ENCODE measurements around the gene FOXG1.

Gene FOXG1

DNA sequence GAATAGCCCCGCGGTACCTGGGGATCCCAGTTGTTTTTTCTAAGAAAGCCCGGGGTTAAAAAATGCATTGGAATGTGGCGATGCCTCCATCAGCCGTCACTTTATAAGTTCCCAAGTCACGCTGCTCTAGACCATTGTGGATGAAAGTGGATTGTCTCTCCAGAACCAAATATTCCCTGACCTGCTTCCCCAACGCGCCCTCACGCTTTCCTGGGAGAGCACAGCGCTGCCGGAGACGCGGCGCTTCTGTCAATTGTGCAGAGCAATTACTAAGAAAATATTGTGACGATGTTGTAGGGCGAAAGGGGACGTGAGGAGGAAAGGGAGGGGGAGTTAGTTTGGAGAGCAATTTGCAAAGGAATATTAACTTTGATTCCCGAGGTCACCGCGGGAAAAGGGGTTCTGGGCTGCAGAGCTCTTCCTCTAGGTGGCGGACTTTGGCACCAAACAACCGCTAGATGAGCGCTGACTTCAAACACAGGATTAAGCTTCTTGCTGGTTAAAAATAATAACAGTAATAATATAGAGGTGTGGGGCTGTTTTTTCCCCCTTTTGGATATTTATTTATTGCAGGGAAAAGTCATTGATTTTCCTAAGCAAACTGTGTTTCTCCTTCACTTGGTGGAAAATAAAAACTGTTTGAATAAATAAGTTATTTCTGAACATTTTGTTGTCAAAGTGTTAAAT lies 9.6 kb upstream of the FOXG1 start:
- DNase-seq (ENCODE audit: low read depth, low spot score): peak; percentile 71
- in situ Hi-C loops (cut with HindIII; ENCODE audit: low sequenced_read_pairs): no loop called here
- no peak overlapping the region for H3K4me3 ChIP-seq (ENCODE audit: low read depth, low read length)

DNA sequence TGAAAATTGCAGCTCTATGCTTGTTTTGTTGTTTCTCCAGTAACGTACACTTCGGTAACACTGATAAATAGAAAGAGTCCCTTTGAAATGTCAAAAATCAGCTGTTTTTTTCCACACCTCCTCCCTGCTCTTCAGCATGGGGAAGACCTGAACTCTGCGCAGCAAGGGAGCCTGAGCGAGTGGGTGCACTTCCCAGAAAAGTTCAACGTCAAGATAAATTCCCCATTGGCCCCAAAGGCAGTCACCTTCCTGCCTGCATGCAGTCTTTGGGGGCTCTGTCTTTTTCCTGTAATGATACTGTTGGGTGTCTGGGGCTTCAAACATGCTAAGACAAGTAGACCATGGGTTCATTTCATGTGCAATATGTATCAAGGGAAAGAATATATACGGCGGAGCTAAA lies 8.8 kb upstream of the FOXG1 start:
- no peak for DNase-seq (ENCODE audit: low read depth, low spot score)
- TF ChIP-seq, protein P1, sequence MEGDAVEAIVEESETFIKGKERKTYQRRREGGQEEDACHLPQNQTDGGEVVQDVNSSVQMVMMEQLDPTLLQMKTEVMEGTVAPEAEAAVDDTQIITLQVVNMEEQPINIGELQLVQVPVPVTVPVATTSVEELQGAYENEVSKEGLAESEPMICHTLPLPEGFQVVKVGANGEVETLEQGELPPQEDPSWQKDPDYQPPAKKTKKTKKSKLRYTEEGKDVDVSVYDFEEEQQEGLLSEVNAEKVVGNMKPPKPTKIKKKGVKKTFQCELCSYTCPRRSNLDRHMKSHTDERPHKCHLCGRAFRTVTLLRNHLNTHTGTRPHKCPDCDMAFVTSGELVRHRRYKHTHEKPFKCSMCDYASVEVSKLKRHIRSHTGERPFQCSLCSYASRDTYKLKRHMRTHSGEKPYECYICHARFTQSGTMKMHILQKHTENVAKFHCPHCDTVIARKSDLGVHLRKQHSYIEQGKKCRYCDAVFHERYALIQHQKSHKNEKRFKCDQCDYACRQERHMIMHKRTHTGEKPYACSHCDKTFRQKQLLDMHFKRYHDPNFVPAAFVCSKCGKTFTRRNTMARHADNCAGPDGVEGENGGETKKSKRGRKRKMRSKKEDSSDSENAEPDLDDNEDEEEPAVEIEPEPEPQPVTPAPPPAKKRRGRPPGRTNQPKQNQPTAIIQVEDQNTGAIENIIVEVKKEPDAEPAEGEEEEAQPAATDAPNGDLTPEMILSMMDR (IDR thresholded peaks at IDR 0.05; ENCODE audit: low read depth, low read length): no peak
- no peak overlapping the region for H3K4me3 ChIP-seq (ENCODE audit: low read depth, low read length)
- in situ Hi-C loops (cut with HindIII; ENCODE audit: low sequenced_read_pairs): no loop called here

More for the DNA sequence above, 9.6 kb upstream of the FOXG1 start:
- TF ChIP-seq, protein P1 (IDR thresholded peaks at IDR 0.05; ENCODE audit: low read depth, low read length): peak; percentile 87

DNA sequence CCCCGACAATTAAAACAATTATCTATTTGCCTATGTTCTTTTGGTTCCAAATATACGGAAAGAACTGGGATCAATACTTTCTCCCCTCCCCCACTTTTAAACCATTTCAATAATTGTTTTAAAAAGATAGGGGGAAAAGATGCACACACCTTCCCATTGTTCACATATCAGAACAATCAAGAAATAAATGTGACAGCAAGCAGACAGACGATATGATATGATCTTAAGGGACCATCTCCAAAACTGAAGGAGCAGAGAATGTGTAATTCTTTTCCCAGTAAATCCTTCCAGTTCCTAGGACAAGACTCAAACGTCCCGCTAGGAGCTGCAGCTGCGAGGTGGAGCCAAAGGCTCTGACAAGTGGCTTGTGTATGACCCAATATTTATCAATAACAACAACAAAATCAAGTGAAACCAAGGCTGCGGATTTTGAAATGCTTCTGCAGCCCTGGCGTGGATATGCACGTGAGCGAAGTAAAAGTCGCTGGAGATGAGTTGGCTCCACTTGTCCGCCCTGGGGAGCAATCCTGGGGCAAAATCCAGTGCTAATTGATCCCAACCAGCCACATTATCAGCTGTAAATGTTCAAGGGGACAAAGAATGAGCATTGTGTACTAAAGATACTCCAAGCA lies 8.2 kb upstream of the FOXG1 start:
- H3K4me3 ChIP-seq (ENCODE audit: low read depth, low read length): no peak overlapping the region
- TF ChIP-seq, protein P1 (IDR thresholded peaks at IDR 0.05; ENCODE audit: low read depth, low read length): no peak
- peak; percentile 9 for DNase-seq (ENCODE audit: low read depth, low spot score)
- in situ Hi-C loops (cut with HindIII; ENCODE audit: low sequenced_read_pairs): no loop called here

DNA sequence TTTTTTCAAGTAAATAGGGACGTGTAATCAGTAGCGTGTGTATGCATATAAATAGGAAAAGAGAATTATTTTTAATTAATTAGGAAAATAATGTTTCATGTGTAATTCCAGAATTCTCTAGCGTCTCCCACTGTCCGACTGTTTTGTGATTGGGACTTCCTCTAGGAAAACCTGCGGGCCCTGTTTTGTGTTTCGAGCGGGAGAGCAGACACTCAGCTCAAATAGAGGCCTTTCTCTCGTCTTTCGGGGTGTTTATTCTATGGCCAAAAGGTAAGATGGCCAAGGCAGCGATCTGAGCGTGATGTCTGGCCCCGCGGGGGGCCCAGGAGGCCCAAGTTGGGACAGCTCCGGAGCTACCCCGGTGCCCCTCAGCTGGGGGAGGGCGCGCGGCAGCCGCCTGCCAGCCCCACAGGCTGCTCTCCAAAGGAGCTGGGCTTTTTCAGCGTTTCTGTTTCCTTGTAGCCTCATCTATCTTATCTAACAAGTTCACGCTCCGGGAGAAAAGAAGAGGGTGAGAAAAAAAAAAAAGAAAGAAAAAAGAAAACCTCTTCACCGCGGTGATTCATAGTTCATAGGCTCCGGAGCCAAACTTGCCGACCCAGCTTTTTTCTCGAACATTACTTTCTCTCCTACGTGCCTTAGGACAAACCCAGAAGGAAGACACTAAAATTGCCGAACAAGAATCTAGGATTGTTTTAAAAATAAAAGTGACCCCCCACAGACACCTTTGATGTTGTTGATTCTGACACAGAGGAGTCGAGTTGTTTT lies 7.5 kb upstream of the FOXG1 start:
- no peak overlapping the region for H3K4me3 ChIP-seq (ENCODE audit: low read depth, low read length)
- in situ Hi-C loops (cut with HindIII; ENCODE audit: low sequenced_read_pairs): no loop called here
- DNase-seq (ENCODE audit: low read depth, low spot score): peak; percentile 53
- TF ChIP-seq, protein P1 (IDR thresholded peaks at IDR 0.05; ENCODE audit: low read depth, low read length): no peak

DNA sequence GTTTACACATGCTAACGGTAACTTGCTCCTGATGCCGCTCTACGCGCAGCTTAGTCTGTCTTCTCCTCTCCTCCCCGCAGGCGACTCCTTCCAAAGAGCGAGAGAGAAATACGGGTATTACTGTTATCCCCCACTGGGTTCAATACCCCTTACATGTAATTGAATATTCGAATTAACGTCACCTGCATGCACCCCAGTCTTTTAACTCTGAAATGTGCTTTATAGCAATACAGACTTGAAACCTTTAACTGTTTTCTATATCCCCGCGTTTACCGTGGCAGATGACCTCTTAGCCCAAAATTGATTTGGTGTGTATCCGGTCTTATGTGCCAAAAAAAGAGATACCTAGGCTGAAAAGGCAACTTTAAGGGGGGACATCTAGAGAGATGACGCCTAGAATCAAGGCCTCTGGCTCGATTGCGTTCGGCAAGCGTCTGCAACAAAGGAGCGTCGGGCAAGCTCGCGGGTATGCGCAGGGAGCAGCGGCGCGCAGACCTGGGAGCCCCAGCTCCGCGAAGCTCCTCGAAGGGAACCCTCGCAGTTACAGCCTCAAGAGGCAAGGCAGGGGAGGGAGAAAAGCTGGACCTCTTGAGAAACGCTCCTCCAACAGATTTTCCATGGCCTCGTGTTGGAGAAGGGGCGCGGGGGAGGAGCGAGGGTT lies 6.8 kb upstream of the FOXG1 start:
- in situ Hi-C loops (cut with HindIII; ENCODE audit: low sequenced_read_pairs): no loop called here
- DNase-seq (ENCODE audit: low read depth, low spot score): no peak
- TF ChIP-seq, protein P1 (IDR thresholded peaks at IDR 0.05; ENCODE audit: low read depth, low read length): no peak
- H3K4me3 ChIP-seq (ENCODE audit: low read depth, low read length): no peak overlapping the region

DNA sequence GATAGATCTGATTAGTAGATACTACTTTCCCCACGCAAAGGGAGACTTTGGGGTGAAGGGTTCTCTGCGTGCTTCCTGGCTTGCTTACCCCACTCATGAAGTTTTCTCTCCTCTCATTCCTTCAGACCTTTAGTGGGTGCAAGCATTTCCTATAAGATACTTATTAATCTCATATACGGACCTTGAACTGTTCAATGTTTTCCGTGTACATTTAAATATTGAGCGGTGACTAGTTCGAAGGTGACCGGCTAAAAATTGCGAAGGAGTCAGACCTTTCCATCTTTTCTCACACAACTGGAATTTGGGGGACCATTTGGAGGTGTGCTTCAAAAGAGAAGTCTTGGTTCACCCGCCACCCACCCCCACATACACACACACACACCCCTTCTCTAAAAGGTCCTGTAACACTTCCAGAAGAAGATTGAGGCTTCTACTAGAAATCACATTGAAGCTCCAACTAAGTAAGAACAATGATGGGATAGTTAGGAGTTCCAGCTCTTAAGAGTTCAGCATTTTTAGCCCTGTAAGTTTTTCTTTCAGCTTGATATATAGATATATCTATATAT lies 6.1 kb upstream of the FOXG1 start:
- TF ChIP-seq, protein P1 (IDR thresholded peaks at IDR 0.05; ENCODE audit: low read depth, low read length): no peak
- no peak overlapping the region for H3K4me3 ChIP-seq (ENCODE audit: low read depth, low read length)
- in situ Hi-C loops (cut with HindIII; ENCODE audit: low sequenced_read_pairs): no loop called here
- DNase-seq (ENCODE audit: low read depth, low spot score): no peak
